A673 (cell line): Measurements from ENCODE around the gene CALN1.

ENCODE experiments used
- CTCF ChIP-seq: fragments of 300-800, 200-600 bp; sonication (generic); conservative IDR thresholded peaks from 2 replicates; pipeline ENCODE4 v1.5.1; 2017; ENCODE audit warnings: low read depth, mild to moderate bottlenecking, antibody characterized with exemption, low read length, moderate library complexity, mixed read lengths
- EZH2 ChIP-seq: fragments of 200-600 bp; sonication (generic); IDR thresholded peaks from 2 replicates; pipeline ENCODE4 v1.6.1; 2017; ENCODE audit warnings: borderline replicate concordance, low read depth, mild to moderate bottlenecking, mixed read lengths, antibody characterized with exemption, low read length; ENCODE audit not compliant: poor library complexity, severe bottlenecking

GRCh38 chr7:72437061-72437585, 25.0 kb upstream of the CALN1 start:
- TF ChIP-seq CTCF (no peak), EZH2 (no peak)
